ENCODE data around the gene POLR3K. TPM values are rescaled to one million over a fixed set of nuclear protein-coding genes. Genes with fewer than 3 reads are reported as not detected.
"Not testable (repeated sequence)": the region's sequence is repeated elsewhere in the genome, so short reads cannot be mapped to it uniquely, and the experiment has no call there.

Gene POLR3K
- total RNA-seq, 1 experiment from 2014 or later: 19.2 TPM

DNA sequence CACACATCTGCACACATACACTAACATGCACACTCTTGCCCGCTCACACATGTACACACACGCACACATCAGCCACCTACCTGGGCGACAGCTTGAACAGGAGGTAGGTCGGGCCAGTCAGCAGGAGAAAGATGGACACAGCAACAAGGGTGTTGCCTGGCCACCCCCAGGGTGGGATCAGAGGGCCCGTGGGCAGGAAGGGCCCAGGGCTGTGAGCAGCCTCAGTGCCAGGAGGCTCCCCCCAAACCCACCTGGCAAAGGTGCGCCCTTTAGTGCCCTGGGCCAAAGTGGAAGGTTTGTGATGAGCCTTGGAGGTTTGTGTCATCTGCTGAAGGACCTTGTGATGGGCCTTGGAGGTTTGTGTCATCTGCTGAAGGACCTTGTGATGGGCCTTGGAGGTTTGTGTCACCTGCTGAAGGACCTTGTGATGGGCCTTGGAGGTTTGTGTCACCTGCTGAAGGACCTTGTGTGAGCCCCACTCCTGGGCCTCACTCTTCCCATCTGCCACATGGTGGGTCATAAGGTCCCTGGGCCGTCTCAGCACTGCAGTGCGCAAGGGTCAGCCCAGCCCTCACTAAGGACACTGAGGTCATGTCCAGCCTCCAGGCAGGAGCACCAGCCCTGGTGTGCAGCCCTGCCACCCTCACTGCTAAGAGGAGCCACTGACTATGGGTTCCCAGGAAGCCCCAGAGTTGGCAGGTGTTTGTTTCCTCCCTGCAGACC, 20.1 kb downstream of the POLR3K start:
- in situ Hi-C loops (cut with HindIII; ENCODE audit: low sequenced_read_pairs); DNase-seq (ENCODE audit: low spot score): not testable (repeated sequence)

DNA sequence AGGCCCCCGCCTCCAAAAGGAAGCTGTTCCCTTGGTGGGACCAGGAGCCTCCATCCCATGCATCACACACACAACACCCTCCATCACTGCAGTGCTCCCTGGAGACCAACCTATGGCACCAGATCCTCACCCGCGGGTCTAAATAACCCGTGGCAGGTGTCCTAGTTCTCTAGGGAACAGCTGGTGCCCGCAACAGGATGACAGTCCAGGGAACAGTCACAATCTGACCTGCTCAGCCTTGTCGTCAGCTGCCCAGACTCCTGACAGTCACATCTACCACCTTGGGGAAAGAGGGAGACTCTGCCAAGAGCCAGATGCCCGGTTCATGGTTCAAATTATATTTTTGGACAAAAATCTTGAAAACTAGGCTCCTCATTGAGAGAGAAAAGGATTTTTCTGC, 22.8 kb downstream of the POLR3K start:
- DNase-seq (ENCODE audit: low spot score); in situ Hi-C loops (cut with HindIII; ENCODE audit: low sequenced_read_pairs): not testable (repeated sequence)

DNA sequence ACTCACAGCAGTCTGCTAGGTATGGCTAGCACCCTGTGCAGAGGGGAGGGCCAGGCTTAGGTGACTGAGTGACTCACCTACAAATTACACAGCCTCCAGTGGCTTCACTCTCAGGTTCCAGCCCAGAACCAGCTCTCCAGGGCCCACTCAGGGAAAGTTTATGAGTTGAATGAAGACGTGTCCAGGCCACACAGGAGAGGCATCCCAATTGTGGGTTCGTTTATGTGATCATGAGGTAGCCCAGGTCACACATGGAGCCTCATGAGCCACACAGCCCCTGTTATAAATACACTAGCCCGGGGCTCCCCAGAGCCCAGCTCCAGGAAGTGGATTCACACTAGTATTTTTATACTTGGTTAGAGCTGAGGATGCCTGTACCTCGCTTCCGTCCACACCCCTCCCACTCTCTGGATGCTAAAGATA, 27.5 kb downstream of the POLR3K start:
- in situ Hi-C loops (cut with HindIII; ENCODE audit: low sequenced_read_pairs); DNase-seq (ENCODE audit: low spot score): not testable (repeated sequence)

GRCh38 chr16:24151-24550, 29.3 kb downstream of the POLR3K start:
- in situ Hi-C loops (cut with HindIII; ENCODE audit: low sequenced_read_pairs); DNase-seq (ENCODE audit: low spot score): not testable (repeated sequence)

GRCh38 chr16:20886-21285, 32.5 kb downstream of the POLR3K start:
- in situ Hi-C loops (cut with HindIII; ENCODE audit: low sequenced_read_pairs); DNase-seq (ENCODE audit: low spot score): not testable (repeated sequence)

GRCh38 chr16:17062-17765, 36.2 kb downstream of the POLR3K start:
- in situ Hi-C loops (cut with HindIII; ENCODE audit: low sequenced_read_pairs); DNase-seq (ENCODE audit: low spot score): not testable (repeated sequence)

DNA sequence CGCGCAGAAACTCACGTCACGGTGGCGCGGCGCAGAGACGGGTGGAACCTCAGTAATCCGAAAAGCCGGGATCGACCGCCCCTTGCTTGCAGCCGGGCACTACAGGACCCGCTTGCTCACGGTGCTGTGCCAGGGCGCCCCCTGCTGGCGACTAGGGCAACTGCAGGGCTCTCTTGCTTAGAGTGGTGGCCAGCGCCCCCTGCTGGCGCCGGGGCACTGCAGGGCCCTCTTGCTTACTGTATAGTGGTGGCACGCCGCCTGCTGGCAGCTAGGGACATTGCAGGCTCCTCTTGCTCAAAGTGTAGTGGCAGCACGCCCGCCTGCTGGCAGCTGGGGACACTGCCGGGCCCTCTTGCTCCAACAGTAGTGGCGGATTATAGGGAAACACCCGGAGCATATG, 42.6 kb downstream of the POLR3K start:
- in situ Hi-C loops (cut with HindIII; ENCODE audit: low sequenced_read_pairs): not testable (repeated sequence)

GRCh38 chr16:9903-10665, 43.3 kb downstream of the POLR3K start:
- no peak for DNase-seq (ENCODE audit: low spot score)
- in situ Hi-C loops (cut with HindIII; ENCODE audit: low sequenced_read_pairs): no loop called here

More for the DNA sequence above, 42.6 kb downstream of the POLR3K start:
- DNase-seq (ENCODE audit: low spot score): not testable (repeated sequence)

Other genes starting within 250 kb of the POLR3K start
- 53.9 and 57.0 TPM in 2 replicates for gene SNRNP25, start 220 bp upstream of the POLR3K start, total RNA-seq (2014; rRNA removed; shearing (Covaris generic))
- gene RHBDF1, start 19.0 kb upstream of the POLR3K start, total RNA-seq (2014; rRNA removed; shearing (Covaris generic)): 21.4 and 24.9 TPM in 2 replicates
- gene MPG, start 24.6 kb upstream of the POLR3K start, total RNA-seq (2014; rRNA removed; shearing (Covaris generic)): 158 and 323 TPM in 2 replicates
- 4.5 and 11.2 TPM in 2 replicates for gene NPRL3, start 85.1 kb upstream of the POLR3K start, total RNA-seq (2014; rRNA removed; shearing (Covaris generic))
- gene HBZ, start 99.0 kb upstream of the POLR3K start, total RNA-seq (2014; rRNA removed; shearing (Covaris generic)): not detected in 2 replicates
- not detected in 2 replicates for gene HBM, start 112.4 kb upstream of the POLR3K start, total RNA-seq (2014; rRNA removed; shearing (Covaris generic))
- gene HBA2, start 119.3 kb upstream of the POLR3K start, total RNA-seq (2014; rRNA removed; shearing (Covaris generic)): not detected in 2 replicates
- gene HBA1, start 123.1 kb upstream of the POLR3K start, total RNA-seq (2014; rRNA removed; shearing (Covaris generic)): not detected in 2 replicates
- gene HBQ1, start 126.9 kb upstream of the POLR3K start, total RNA-seq (2014; rRNA removed; shearing (Covaris generic)): 1.1 and 19.9 TPM in 2 replicates
- gene LUC7L, start 175.8 kb upstream of the POLR3K start, total RNA-seq (2014; rRNA removed; shearing (Covaris generic)): 45.8 and 56.7 TPM in 2 replicates
- gene FAM234A, start 181.2 kb upstream of the POLR3K start, total RNA-seq (2014; rRNA removed; shearing (Covaris generic)): 70.3 and 97.6 TPM in 2 replicates
- gene RGS11, start 222.3 kb upstream of the POLR3K start, total RNA-seq (2014; rRNA removed; shearing (Covaris generic)): 0.37 TPM in 1 of 2 replicates, not detected in the other
- gene ARHGDIG, start 227.0 kb upstream of the POLR3K start, total RNA-seq (2014; rRNA removed; shearing (Covaris generic)): 2.6 and 12.2 TPM in 2 replicates
- gene PDIA2, start 229.6 kb upstream of the POLR3K start, total RNA-seq (2014; rRNA removed; shearing (Covaris generic)): not detected in 2 replicates